Tibial nerve (tissue), 4 donors: ENCODE results near the gene SERPINI1.

Source experiments
- CTCF ChIP-seq, 5 experiments: fragments of 200-600 bp in 3 of 5; fragments of 450-650 bp in 2 of 5; sonication (generic) in 3 of 5; IDR thresholded peaks; one replicate each; pipeline ENCODE4 v1.5.1; 2016 to 2019; ENCODE audit warnings: antibody characterized with exemption in 5 of 5, mild to moderate bottlenecking in 3 of 5, moderate library complexity in 2 of 5
- EP300 ChIP-seq, 2 donors: sonication (generic); formaldehyde crosslinking; IDR thresholded peaks; one replicate each; pipeline ENCODE4 v1.6.1; 2017; ENCODE audit warnings: antibody characterized with exemption in 2 of 2, mild to moderate bottlenecking in 1 of 2
- POLR2A ChIP-seq, 2 donors: fragments of 450-650 bp; IDR thresholded peaks; one replicate each; pipeline ENCODE4 v1.6.1; 2017; ENCODE audit warnings: antibody characterized with exemption in 2 of 2, mild to moderate bottlenecking in 2 of 2, moderate library complexity in 2 of 2

GRCh38 chr3:167749728-167750127 lies 14.2 kb downstream of the SERPINI1 start:
- no peak for TF ChIP-seq CTCF (IDR thresholded peaks at IDR 0.05)
- no peak for TF ChIP-seq EP300 (IDR thresholded peaks at IDR 0.05)
- no peak for TF ChIP-seq POLR2A (IDR thresholded peaks at IDR 0.05)
